Caco-2 (cell line): ENCODE measurements around the gene CYP2W1. TPM values are rescaled to one million over a fixed set of nuclear protein-coding genes. Genes with fewer than 3 reads are reported as not detected.
A peak's percentile ranks its signal among the peaks of the same experiment; 100 is the strongest.

ENCODE experiments used
- BruUV-seq: library from RNA; stranded (reverse); fragments of 400-500 nt; replicated peaks from 2 replicates; lab custom pipeline; 2021; lab: Mats Ljungman, UMichigan
- CTCF ChIA-PET: fragments of 300-600 bp; sonication (Branson Sonifier 250); formaldehyde crosslinking; loops from one replicate; lab custom pipeline; 2022; ENCODE audit warnings: antibody characterized with exemption; lab: Charles Lee
- POLR2A ChIA-PET: fragments of 300-600 bp; sonication (Branson Sonifier 250); formaldehyde crosslinking; loops from one replicate; lab custom pipeline; 2022; ENCODE audit warnings: antibody characterized with exemption; lab: Charles Lee
- DNase-seq, 2 experiments: peaks; one replicate each; pipeline versions ENCODE4 v3.0.0 to v3.0.0-alpha.2; 2020 to 2022
- H3K27me3 ChIP-seq: replicated peaks from 2 replicates; pipeline ENCODE4 v1.6.0; 2011; ENCODE audit warnings: low read length; ENCODE audit not compliant: control insufficient read depth, insufficient read depth
- H3K36me3 ChIP-seq: 2 replicates; pipeline ENCODE4 v1.5.1; 2011; ENCODE audit warnings: low read length; ENCODE audit not compliant: control insufficient read depth, insufficient read depth
- H3K4me1 ChIP-seq: fragments of 250-450 bp; sonication (Bioruptor Pico); 2 replicates; pipeline ENCODE4 v1.5.1; 2020; ENCODE audit warnings: mild to moderate bottlenecking
- H3K4me3 ChIP-seq: 2 replicates; pipeline ENCODE4 v1.5.1; 2011; ENCODE audit warnings: low read depth, mild to moderate bottlenecking, control low read depth, low read length
- H3K9me3 ChIP-seq: fragments of 250-450 bp; sonication (Bioruptor Pico); 2 replicates; pipeline ENCODE4 v1.5.1; 2020; ENCODE audit warnings: mild to moderate bottlenecking, moderate library complexity
- H3K27ac Mint-ChIP-seq: one replicate; pipeline ENCODE4 v1.8.0; 2022; ENCODE audit warnings: mixed read lengths; ENCODE audit not compliant: unreplicated experiment
- H3K27me3 Mint-ChIP-seq: one replicate; pipeline ENCODE4 v1.8.0; 2022; ENCODE audit warnings: mixed read lengths; ENCODE audit not compliant: insufficient read depth, unreplicated experiment
- H3K36me3 Mint-ChIP-seq: one replicate; pipeline ENCODE4 v1.8.0; 2022; ENCODE audit warnings: mild to moderate bottlenecking, mixed read lengths; ENCODE audit not compliant: insufficient read depth, unreplicated experiment
- H3K4me1 Mint-ChIP-seq: one replicate; pipeline ENCODE4 v1.8.0; 2022; ENCODE audit warnings: low read depth, mixed read lengths; ENCODE audit not compliant: unreplicated experiment
- H3K4me3 Mint-ChIP-seq: one replicate; pipeline ENCODE4 v1.8.0; 2022; ENCODE audit warnings: mild to moderate bottlenecking, moderate library complexity, mixed read lengths; ENCODE audit not compliant: unreplicated experiment
- H3K9me3 Mint-ChIP-seq: one replicate; pipeline ENCODE4 v1.8.0; 2022; ENCODE audit warnings: mixed read lengths; ENCODE audit not compliant: unreplicated experiment
- intact Hi-C: fragments of 100-400 bp; cut with micrococcal nuclease; formaldehyde crosslinking; loops from one replicate; pipeline ENCODE4 v1.10.0; 2022; ENCODE audit not compliant: unreplicated experiment
- total RNA-seq: library from RNA; stranded (reverse); gene quantifications from 2 replicates; pipeline ENCODE4 v1.2.3, GENCODE V29; 2022
- TF ChIP-seq, protein P1 (sequence below), 2 experiments: fragments of 200-600 bp in 1 of 2; IDR thresholded peaks; 1 replicate in 1 of 2; 2 replicates in 1 of 2; pipeline versions ENCODE4 v1.5.1 to v1.8.0; 2011 to 2022; ENCODE audit warnings: antibody characterized with exemption in 1 of 2, control low read depth in 1 of 2, inconsistent platforms in 1 of 2, low read depth in 1 of 2, low read length in 1 of 2, mild to moderate bottlenecking in 1 of 2, moderate library complexity in 1 of 2; ENCODE audit not compliant: insufficient read depth in 1 of 2, severe bottlenecking in 1 of 2, unreplicated experiment in 1 of 2

Gene CYP2W1
- total RNA-seq, 1 experiment from 2014 or later = 24.0 TPM

DNA sequence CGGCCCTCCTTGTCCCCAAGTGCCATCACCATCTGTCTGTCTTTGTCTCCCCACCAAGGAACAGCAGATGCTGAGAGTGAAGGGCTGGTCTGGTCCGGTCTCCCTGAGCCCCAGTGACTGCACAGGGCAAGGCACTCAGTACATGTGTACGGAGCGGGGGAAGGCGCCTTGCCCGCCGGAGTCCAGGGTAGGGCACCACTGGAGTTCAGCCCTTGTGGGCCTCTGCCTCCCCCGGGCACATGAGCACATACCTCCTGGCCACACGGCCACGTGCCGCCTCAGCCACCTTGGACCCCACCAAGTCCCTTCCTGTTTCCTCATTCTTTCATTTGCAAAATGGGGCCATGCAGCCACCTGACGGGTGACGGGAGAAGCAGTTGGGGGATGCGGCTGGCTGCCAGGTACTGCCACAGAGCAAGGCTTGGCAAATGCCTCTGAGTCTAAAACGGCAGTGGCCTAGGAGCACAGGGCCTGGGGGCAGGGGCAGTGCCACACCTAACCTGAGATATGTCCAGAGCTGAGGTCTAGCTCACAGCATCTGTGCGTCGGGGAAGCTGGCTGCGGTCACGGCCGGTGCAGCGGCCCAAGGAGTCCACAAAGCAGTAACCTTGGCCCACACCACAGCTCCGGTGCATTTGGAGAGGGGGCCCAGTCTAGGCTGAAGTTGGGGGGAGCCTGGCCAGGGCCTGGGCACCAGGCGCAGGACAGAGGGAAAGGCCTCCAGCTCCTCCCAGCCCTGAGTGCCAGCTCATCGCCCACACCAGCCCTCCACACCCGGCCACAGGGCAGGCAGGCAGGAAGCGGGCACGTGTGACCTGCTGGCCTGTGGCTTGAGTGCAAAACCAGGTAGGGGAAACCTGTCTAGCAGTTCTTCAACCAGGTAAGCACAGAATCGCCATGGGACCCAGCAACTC is 33.7 kb upstream of the CYP2W1 start:
- BruUV-seq = no TSS peak
- Mint-ChIP-seq H3K27me3 (no peaks in the 10 kb centered on the region), H3K4me3 (no peak overlapping the region), H3K9me3 (no peaks in the 10 kb centered on the region), H3K27ac (peak overlapping the region; percentile 48), H3K36me3 (peaks cover 30% of the 10 kb centered on the region), H3K4me1 (no peaks in the 10 kb centered on the region)
- Histone ChIP-seq H3K4me3 (no peak overlapping the region), H3K36me3 (no peaks in the 10 kb centered on the region), H3K27me3 (no peaks in the 10 kb centered on the region), H3K9me3 (no peaks in the 10 kb centered on the region), H3K4me1 (peaks cover 44% of the 10 kb centered on the region)
- TF ChIP-seq, protein P1, sequence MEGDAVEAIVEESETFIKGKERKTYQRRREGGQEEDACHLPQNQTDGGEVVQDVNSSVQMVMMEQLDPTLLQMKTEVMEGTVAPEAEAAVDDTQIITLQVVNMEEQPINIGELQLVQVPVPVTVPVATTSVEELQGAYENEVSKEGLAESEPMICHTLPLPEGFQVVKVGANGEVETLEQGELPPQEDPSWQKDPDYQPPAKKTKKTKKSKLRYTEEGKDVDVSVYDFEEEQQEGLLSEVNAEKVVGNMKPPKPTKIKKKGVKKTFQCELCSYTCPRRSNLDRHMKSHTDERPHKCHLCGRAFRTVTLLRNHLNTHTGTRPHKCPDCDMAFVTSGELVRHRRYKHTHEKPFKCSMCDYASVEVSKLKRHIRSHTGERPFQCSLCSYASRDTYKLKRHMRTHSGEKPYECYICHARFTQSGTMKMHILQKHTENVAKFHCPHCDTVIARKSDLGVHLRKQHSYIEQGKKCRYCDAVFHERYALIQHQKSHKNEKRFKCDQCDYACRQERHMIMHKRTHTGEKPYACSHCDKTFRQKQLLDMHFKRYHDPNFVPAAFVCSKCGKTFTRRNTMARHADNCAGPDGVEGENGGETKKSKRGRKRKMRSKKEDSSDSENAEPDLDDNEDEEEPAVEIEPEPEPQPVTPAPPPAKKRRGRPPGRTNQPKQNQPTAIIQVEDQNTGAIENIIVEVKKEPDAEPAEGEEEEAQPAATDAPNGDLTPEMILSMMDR (IDR thresholded peaks at IDR 0.05; ENCODE audit: insufficient read depth in 1 of 2, low read depth in 1 of 2, low read length in 1 of 2, severe bottlenecking in 1 of 2, unreplicated experiment in 1 of 2) = no peak
- ChIA-PET CTCF (interaction anchor here (0.6 kb wide), 1 partner anchor 39 kb away, joined by 4 read pairs; no protein-coding TSS in a partner anchor), POLR2A (no interaction called here)
- intact Hi-C loops = loop anchor here (5.0 kb wide), 1 partner anchor 37 kb away; no protein-coding TSS in a partner anchor
- no peak for DNase-seq

DNA sequence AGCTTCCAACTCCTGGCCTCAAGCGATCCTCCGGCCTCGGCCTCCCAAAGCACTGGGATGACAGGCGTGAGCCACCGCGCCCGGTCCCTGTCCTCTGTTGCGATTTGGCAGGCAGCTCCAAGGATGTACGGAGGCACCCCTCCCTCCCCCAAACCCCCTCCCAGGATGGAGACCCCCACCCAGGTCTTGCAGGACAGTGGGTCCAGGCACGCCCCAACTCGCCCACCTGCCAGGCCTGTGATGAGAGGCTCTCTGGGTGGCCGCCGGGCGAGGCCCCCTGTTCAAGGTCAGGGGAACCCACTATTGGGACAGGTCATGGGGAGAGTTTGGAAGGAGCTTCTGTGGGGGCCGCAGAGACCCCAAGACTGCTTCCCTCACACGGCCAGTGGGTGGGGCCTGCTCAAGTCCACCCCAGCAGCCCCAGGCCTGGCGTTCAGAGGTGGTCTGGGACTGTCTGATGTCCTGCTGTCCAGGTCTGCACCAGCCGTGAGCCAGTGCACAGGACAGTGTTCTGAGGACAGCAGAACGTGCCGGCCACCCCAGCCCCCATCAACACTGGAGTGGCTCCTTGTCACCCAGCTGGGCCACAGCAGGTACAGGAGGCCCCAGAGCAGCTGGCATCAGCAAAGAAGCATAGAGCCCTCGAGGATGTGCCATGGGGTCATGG is 31.0 kb upstream of the CYP2W1 start:
- Mint-ChIP-seq H3K27me3 (no peaks in the 10 kb centered on the region), H3K27ac (no peak overlapping the region), H3K36me3 (peaks cover 30% of the 10 kb centered on the region), H3K9me3 (no peaks in the 10 kb centered on the region), H3K4me3 (peak overlapping the region; percentile 59), H3K4me1 (no peaks in the 10 kb centered on the region)
- TF ChIP-seq, protein P1 (IDR thresholded peaks at IDR 0.05; ENCODE audit: insufficient read depth in 1 of 2, low read depth in 1 of 2, low read length in 1 of 2, severe bottlenecking in 1 of 2, unreplicated experiment in 1 of 2) = no peak
- no peaks in the 10 kb centered on the region for H3K9me3 ChIP-seq
- no peaks in the 10 kb centered on the region for H3K27me3 ChIP-seq
- POLR2A ChIA-PET = interaction anchor here (0.5 to 0.6 kb wide), 2 partner anchors 11 to 24 kb away, joined by 5 to 7 read pairs; partner anchors contain the start of gene COX19
- no peak for DNase-seq
- no peak overlapping the region for H3K4me3 ChIP-seq
- BruUV-seq = no TSS peak
- intact Hi-C loops = loop anchor here (2.0 kb wide), 1 partner anchor 75 kb away; the partner anchor contains the start of gene GET4
- H3K36me3 ChIP-seq = no peaks in the 10 kb centered on the region
- CTCF ChIA-PET = no interaction called here
- peaks cover 29% of the 10 kb centered on the region for H3K4me1 ChIP-seq
